Hematopoietic multipotent progenitor cell treated with erythropoietin and hydrocortisone succinate and interleukin-3 and kit ligand, for 8 days (in vitro differentiated cells): ENCODE measurements around the gene MET.
"Not testable (repeated sequence)": the region's sequence is repeated elsewhere in the genome, so short reads cannot be mapped to it uniquely, and the experiment has no call there.

ENCODE experiments used
- DNase-seq: peaks from one replicate; pipeline ENCODE4 v3.0.0-alpha.2; 2015

The MET gene

DNA sequence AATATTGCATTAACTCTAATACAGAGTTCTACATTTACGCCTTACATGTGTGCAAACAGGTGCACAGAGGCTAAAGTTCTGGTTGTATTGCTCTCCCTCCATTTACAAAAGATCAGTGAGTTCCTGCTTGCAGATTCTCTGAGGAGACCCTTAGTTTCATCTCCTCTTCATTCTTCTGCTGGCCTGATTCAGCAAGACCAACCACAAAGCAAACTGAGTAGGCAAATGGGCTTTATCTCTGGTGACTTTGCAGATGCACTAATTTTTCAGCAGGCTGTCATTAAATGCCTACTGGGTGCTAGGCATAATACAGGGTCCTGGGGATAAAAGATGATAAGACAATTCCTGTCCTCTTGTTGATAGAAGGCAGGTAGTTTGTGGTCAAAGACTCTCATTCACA lies 56.4 kb downstream of the MET start:
- no peak for DNase-seq

DNA sequence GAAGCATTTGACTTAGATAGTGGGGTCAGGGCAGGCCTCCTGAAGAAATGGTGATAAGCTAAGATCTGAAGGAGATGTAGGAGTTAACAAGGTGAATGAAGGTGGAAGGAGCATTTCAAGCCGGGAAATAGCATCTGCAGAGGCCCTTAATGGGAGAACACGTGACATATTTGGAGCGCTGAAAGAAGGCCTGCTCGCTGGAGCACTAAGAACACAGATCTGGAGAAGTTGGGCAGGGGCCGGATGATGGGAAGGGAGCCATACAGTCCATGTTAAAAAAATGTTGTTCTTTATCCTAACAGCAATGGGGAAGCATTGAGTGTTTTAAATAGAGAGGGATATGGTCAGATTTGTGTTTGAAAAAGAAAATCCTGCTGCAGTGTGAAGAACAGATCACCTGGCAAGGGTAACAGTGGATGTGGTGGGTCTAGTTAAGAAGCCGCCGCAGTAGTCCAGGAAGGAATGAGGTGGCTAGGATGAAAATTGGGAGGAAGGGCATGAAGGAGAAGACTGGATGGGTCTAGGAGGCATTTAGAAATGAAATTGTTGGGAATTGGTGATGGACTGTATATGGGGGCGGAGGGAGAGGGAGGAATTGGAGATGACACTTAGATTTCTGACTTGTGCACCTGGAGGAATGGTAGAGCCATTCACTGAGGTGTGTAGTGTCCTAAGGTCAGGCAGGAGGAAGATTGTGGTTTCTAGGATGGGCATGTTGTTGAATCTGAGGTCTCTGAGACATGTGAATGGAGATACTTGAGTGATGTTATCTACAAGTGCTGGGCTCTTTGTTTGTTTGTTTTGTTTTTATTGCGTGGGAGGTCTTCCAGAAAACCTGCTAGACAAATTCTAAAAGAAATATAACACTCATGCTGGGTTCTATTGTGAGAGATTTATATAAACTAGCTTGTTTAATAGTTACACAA lies 58.4 kb downstream of the MET start:
- DNase-seq = no peak

DNA sequence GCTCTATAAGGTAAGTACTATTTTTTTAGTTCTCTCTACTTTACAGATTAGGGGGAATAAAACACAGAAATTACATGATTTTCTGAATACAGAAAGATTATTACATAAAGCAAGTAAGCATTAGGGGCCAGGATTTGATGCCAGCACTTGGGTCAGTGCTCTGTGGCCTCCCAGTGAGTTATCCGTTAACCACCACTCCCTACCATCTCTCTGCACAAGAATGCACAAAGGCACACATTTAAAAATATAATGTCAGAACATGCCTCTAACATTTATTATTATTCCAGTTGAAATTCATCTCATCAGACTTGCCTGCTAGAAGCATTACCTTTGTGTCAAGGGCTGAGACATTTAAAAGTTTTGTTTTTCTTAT lies 59.0 kb downstream of the MET start:
- no peak for DNase-seq

DNA sequence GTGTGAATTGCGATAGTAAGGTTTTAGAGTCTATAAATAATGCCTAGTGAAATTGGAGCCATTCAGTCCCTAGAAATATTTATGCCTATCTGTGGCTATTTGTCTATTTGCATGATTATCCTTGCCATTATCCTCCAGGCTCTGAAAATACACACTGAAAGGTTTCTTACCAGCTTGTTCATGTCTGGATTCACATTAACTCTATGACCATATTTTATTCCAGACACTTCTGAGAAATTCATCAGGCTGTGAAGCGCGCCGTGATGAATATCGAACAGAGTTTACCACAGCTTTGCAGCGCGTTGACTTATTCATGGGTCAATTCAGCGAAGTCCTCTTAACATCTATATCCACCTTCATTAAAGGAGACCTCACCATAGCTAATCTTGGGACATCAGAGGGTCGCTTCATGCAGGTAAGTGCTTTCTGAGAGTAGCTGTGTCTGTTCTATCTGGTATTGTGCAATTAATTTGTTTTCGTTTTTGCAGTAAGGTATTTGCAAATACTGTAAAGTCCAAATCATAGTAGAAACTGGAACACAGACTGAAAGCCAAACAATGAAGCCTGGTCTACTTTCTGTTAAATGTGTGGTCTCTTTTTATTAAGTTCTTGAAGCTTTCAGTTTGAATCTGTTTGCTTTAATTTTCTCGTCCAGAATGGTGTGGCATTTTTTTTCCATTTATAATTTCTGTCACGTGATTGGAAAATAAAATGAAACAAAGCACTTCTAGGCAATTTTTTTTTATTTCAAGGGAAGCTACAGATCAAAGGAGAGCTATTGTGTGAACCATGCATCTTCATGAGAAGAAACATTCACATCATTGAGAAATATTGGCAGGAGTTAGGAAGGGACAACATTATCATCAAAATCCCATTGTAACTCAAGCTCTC lies 59.7 kb downstream of the MET start:
- DNase-seq = no peak

DNA sequence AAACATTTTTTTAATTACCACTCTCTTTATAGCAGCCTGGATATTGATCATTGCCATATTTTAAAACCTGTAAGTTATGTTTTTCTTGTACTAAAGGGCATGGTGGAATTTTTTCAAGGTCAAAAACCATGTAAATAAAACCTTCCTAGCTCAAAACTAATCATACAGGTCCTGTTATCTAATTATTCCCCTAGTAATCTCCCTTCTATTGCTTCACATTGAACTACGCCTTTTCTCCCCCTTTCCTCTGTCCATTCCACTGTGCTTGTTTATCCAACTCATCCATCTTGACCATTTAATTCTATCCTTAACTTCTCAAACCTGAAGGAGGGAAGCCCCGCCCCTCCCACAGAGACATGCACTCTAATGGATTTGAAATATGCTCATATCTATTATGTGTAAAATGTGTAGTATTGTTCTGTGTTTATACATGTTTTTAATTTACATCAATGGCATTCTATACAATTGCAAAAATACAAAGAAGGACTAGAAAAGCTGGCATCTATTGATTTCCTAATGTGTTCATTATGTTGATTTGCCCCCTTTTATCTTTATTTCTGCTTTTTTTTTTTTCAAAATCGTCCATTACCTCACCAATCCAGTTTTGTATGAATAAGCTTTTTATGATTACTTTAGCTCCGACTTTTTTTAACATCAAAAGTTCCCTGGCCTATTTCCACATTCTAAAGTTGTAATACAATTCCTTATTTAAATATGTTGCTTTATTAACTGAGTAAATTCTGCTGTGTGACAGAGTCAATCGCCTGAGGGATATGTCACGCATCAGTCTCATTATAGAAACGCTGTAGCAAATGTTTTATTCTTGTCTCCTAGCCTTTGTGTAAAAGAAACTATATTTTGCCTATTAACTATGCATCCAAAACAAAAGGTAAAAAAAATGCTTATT lies 61.0 kb downstream of the MET start:
- no peak for DNase-seq

DNA sequence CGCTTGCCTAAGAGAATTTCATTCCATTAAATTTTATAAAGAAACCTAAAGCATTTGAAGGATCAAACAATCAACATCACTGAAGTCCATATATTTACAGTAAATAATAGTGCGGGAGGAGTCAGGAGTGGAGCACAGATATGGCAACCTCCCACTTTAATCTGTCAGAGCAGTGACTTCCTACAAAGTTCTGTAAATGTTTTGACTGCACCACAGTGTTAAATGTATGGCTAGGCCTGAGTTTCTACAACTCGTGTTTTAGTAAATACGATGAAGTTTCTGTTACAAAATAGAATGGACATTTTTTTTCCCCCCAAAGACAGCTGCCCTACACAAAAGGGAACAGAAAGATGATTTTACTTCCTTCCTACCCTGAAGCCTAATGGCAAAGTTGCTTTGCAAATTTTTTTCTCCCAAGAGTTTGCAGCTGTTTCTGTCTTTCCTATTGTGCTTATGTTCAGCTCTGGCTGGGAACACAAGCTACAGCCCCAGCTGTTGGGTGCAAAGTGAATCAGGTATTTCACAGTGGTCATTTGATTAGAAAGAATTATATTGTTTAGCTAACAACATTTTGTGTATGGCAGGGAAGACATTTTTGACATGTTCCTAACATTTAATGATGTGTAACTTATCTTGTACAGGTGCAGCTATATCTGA lies 62.1 kb downstream of the MET start:
- no peak for DNase-seq

DNA sequence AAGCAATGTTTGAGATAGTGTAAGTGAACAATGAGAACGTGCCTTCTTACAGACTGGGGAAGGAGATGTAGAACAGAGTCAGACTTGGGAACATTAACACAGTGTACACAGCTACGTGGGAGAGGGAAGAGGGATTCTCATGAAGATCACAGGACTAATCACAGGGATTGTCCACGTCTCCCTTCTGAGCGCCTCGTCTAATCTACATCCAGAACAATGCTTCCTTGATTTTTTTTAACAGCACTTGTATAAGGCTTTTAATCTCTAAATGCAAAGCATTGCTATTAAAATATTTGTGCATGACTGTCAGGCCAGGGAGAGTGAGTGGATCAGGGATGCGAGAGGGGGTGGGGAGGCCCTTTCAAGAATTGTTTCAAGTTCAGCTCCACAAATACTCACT lies 62.7 kb downstream of the MET start:
- DNase-seq = no peak

DNA sequence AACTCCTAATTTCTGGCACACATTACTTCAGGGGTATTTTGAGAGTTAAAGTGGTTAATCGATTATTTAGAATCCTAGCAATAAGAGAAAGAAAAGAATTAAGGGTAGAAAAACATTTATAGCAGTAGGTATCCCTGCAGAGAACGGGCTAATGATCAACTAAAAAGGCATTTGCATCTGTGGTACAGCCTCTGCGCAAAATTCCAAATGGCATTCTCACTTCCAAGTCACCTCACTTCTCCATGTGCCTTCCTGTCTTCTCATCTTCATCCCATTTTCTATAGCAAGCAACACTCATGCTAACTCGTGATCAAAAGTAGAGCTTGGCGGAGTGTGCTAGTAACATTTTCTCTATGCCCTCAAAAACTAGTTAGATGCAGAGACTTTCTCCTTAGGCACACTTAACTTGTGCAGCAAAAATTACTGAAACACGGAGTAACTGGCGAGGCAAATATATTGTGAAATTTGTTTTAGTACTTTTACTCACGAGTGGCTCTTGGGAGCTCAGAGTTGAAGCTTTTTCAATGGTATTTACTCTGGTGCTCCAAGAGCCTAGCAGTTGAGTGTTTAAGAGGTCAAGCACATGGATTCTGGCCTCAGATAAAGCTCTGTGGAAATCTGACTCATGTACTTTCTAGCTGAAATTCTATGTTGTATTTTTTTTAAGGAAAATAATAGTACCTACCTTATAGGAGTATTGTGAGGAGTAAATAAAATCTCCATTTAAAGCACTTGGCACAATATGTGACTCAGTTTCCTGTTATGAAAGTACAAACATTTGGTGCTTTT lies 65.1 kb downstream of the MET start:
- no peak for DNase-seq

DNA sequence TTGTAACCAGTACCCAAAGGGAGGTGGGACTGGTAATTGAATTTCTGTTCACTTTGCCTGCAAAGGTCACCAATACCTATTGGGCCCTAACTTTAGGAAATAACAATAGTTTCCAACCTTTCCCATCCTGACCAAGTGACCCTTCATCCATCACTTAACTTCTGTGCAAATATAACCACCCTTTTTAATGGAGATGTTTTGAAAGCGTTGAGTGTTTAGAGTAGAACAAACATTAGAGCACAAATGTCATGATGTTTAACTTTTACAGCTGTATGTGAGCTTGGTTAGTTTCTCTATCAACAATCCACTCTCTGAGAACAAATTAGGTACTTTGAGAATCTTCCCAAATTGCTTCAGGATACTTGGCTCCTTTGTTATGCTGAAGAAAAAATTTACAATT lies 66.4 kb downstream of the MET start:
- DNase-seq = no peak

DNA sequence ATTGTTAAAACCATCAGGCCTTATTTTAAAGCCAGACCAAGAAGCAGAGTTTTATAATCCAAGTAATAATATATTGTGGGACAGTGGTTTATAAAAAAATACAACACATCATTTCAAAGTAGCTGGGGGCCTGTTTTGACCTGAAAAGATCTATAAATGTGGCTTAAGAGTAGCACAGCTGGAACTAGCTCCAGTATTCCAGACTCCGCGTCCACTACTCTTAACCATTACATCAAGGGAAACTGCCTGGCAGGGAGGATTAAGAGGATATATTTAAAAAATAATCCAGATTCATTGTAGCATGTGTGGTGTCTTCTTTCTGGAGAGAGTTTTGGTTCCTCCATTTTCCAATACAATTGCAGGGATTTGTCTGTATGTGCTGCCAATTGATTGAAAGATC lies 67.3 kb downstream of the MET start:
- DNase-seq = no peak

DNA sequence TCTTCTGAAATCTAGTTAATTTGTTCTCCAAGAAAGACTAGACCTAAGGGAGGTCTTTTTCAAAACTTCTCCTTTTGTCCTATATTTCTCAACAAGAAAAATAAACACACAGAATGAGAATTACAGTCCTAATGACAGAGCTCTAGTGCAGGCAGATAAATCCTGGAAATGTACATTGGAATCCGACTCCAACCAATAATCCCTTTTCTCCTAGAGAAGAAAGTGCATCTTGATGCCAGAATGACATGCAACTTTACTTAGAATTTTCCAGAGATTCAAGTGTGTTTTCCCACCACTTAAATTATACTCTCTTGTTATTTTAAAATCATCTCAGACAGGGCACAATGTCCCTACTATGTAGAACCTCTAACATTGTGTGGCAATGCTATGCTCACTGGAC lies 68.2 kb downstream of the MET start:
- DNase-seq = no peak

DNA sequence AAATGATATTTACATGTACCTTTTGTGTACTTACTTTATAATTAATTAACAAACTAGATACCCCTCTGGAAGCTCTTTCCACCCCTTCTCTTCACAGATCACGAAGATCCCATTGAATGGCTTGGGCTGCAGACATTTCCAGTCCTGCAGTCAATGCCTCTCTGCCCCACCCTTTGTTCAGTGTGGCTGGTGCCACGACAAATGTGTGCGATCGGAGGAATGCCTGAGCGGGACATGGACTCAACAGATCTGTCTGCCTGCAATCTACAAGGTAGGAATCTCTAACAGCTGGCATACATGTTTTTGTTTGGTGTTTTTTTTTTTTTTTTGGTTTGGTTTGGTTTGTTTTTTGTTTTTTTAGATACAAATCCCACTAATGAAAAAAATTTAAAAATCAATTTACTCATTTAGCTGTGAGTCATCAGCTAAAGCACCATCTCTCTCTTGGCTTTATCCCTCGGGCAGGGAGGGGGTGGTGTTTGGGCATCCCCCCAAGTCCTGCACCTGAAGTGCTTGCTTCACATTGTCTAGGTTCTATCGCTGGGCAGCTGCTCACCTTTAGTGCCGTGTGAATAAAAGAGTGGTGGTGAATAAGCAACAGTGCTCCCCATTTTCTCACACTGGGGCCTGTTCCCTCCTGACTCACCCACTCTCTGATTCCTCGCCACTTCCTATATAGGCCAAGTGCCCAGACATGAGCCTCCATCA lies 68.9 kb downstream of the MET start:
- no peak for DNase-seq

DNA sequence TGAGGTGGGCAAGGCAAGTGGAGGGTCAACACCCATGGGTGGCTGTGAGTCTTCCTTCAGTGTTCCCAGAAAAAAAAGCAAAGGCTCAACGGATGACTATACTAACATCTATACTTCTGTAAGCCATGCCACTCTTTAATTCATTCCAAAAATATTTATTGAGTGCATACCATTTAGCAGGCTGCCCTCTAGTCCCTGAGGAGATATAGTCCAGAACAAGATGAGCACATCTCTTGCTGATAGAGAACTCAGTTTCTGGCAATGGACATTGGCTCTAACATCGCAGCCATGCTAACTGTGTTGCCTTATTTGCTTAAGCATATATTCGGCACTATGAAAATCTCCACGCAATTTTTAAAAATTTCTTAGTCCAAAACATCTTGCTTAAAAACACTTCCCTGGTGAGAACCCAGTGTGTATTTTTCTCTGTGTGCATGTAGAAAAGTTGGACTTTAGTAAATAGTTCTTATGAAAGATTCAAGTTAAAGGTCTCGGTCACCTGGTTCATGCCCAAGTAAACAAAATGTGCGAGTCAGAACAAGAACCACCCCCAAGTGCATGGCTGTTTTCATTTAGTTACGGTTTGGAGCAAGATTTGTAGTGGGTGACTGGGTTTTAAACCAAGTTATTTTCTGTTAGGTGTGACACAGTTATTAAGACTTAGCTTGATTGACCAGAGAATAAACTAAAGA lies 69.8 kb downstream of the MET start:
- DNase-seq = no peak

DNA sequence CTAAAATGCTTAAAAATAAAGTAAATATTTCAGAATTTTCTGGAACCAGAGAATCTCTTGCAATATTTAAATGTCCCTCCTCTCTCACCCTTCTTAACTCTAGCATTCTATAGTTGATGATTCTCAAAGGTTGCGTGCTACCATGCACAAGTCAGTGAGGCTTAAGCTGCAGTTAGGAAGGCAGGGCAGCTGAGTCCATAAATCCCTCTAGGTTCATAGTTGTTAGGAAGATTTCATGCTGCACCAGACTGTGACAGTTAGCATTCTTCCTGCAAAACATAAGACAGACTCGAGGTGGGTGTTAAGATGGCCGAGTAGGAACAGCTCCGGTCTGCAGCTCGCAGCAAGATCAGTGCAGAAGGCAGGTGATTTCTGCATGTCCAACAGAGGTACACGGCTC lies 70.6 kb downstream of the MET start:
- no peak for DNase-seq

DNA sequence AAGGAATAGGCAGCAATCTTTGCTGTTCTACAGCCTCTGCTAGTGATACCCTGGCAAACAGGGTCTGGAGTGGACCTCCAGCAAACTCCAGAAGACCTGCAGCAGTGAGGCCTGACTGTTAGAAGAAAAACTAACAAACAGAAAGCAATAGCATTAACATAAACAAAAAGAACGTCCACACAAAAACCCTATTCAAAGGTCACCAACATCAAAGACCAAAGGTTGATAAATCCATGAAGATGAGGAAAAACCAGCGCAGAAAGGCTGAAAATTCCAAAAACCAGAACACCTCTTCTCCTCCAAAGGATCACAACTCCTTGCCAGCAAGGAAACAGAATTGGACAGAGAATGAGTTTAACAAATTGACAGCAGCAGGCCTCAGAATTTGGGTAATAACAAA lies 71.8 kb downstream of the MET start:
- not testable (repeated sequence) for DNase-seq

DNA sequence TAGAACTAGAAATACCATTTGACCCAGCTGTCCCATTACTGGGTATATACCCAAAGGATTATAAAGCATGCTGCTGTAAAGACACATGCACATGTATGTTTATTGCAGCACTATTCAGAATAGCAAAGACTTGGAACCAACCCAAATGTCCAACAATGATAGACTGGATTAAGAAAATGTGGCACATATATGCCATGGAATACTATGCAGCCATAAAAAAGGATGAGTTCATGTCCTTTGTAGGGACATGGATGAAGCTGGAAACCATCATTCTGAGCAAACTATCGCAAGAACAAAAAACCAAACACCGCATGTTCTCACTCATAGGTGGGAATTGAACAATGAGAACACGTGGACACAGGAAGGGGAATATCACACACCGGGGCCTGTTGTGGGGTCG lies 74.4 kb downstream of the MET start:
- DNase-seq = not testable (repeated sequence)

DNA sequence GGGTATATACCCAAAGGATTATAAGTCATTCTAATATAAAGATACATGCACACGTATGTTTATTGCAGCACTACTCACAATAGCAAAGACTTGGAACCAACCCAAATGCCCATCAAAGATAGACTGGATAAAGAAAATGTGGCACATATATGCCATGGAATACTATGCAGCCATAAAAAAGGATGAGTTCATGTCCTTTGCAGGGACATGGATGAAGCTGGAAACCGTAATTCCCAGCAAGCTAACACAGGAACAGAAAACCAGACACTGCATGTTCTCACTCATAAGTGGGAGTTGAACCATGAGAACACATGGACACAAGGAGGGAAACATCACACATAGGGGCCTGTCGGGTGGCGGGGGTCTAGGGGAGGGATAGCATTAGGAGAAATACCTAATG lies 79.1 kb downstream of the MET start:
- not testable (repeated sequence) for DNase-seq

DNA sequence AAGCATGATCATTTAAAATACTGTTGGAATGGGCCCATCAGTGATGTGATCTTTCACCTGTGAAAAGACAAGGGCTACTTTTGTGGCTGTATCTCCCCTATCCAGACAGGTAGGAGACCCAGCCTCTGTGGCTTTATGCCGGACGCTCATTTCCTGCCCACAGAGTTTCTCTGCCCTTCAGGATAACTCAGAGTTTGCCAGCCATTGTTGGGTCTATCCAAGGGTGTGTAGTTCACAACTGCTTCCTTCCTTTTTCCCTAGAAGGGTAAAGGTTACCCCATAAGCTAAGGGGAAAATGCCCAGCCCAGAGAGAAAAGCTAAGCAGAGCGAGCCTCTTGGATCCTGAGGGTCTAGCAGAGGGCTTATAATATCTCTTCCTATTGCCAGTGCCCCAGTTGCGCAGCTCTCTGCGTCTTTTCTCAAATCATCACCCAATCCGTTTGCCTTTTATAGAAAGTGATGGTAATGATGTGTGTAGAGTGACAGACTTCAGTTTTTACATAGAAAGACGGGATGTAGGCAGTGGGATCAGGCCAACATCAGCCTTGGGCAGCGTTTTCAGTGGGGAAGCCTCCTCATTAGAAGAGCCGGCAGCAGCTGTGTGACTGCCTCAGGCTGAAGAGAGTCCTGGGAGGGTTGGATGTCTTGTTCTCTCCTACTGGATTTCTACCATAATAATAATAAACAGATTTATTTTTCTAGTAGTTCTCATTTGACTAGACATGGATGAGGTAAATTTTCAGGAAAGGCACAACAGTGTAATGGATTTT lies 80.5 kb downstream of the MET start:
- DNase-seq = no peak

DNA sequence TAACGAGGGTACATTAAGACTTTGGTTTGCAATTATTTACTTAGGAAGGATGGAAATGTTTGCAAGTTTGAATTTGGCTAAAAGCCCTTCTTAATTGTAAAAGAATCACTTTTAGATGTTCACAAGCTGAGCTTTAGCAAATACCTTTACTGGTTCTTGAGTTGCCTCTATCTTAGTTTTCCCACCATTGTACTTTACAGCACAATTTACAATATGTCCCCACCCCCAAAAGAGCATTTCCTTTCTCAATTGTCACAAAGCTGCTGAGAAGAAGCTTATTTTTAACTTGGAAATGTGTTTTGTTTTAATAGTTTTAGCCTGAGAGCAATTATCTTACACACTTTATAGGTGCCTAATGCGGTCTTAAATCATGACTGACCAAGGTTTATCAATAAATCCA lies 81.1 kb downstream of the MET start:
- DNase-seq = no peak

DNA sequence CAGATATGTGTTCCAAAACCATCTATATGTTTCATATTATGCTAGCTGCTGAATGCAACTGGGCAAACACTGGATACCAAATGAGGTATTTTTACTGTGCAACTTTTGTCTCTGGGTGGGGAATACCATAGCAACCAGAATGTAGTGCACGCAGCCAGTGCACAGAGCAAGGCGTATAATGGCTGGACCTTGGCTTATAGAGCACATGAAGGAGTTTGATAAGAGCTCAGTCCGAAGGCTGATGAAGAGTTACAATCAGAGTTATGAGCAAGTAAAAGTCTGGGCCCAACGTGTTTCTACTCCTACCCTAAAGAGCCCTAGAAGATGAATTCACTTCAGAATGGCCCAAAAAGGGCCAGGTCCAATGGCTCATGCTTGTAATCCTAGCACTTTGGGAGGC lies 82.2 kb downstream of the MET start:
- no peak for DNase-seq
